ENCODE results near the gene TRPM3. TPM values are rescaled to one million over a fixed set of nuclear protein-coding genes. Genes with fewer than 3 reads are reported as not detected.

Gene TRPM3
- total and polyA plus RNA-seq, 2 of the 8 experiments (the other 6 are each of a cell fraction or from before 2014, with no cell fraction given), result 2.4 to 10.9 TPM

GRCh38 chr9:70595211-70595610 lies 526.2 kb downstream of the TRPM3 start (continued):
- TF ChIP-seq CTCF (IDR thresholded peaks at IDR 0.05; ENCODE audit: control extremely low read depth in 1 of 3, insufficient read depth in 1 of 3, low read depth in 1 of 3, low read length in 3 of 3) (no peak), EZH2 (IDR thresholded peaks at IDR 0.05; ENCODE audit: low read depth, low read length, severe bottlenecking) (no peak), CEBPB (IDR thresholded peaks at IDR 0.05; ENCODE audit: low read depth, low read length) (no peak), ATF2 (IDR thresholded peaks at IDR 0.05; ENCODE audit: low read length) (no peak), BACH1 (IDR thresholded peaks at IDR 0.05; ENCODE audit: low read length) (no peak), SP4 (IDR thresholded peaks at IDR 0.05; ENCODE audit: low read length) (no peak), USF2 (IDR thresholded peaks at IDR 0.05; ENCODE audit: low read length) (no peak), ATF3 (IDR thresholded peaks at IDR 0.05; ENCODE audit: insufficient read depth, low read depth, low read length) (no peak)

All from H1 (cell line).